Heart right ventricle (tissue), 16 donors: Measurements from ENCODE around the gene SPATA25. TPM values are rescaled to one million over a fixed set of nuclear protein-coding genes. Genes with fewer than 3 reads are reported as not detected.
"Not testable (repeated sequence)": the region's sequence is repeated elsewhere in the genome, so short reads cannot be mapped to it uniquely, and the experiment has no call there.

Source experiments
- ATAC-seq, 8 donors: fragments of 200-7000 bp; cut with Tn5 transposase; one replicate each; pipeline ENCODE4 v1.9.1; 2020; ENCODE audit warnings: mild to moderate bottlenecking in 8 of 8, moderate library complexity in 8 of 8, moderate number of reproducible peaks in 1 of 8
- DNase-seq, 2 donors: peaks; one replicate each; pipeline ENCODE4 v3.0.0-alpha.2; 2020
- H3K27ac ChIP-seq, 10 donors: fragments of 200-600 bp; sonication (generic) in 2 of 10; one replicate each; pipeline versions ENCODE4 v1.5.0 to v1.8.0; 2020 to 2022; ENCODE audit warnings: mild to moderate bottlenecking in 3 of 10
- H3K27me3 ChIP-seq, 7 donors: fragments of 200-600 bp; one replicate each; pipeline ENCODE4 v1.8.0; 2021 to 2022; ENCODE audit warnings: mild to moderate bottlenecking in 2 of 7
- H3K36me3 ChIP-seq, 9 donors: fragments of 200-600 bp; sonication (generic) in 1 of 9; one replicate each; pipeline versions ENCODE4 v1.5.0 to v1.8.0; 2020 to 2022; ENCODE audit warnings: mild to moderate bottlenecking in 2 of 9
- H3K4me1 ChIP-seq, 9 donors: fragments of 200-600 bp; sonication (generic) in 1 of 9; one replicate each; pipeline versions ENCODE4 v1.5.0 to v1.8.0; 2020 to 2022; ENCODE audit warnings: mild to moderate bottlenecking in 4 of 9
- H3K4me3 ChIP-seq, 10 donors: fragments of 200-600 bp; sonication (generic) in 2 of 10; one replicate each; pipeline versions ENCODE4 v1.5.0 to v1.8.0; 2020 to 2022; ENCODE audit warnings: mild to moderate bottlenecking in 7 of 10, moderate library complexity in 2 of 10
- H3K9me3 ChIP-seq, 11 donors: fragments of 200-600 bp in 10 of 11; sonication (generic) in 2 of 11; one replicate each; pipeline versions ENCODE4 v1.5.0 to v1.8.0; 2013 to 2022; ENCODE audit warnings: mild to moderate bottlenecking in 2 of 11, control low read depth in 1 of 11, moderate library complexity in 1 of 11
- CTCF ChIP-seq, 9 donors: fragments of 200-600 bp; sonication (generic) in 2 of 9; IDR thresholded peaks; one replicate each; pipeline versions ENCODE4 v1.5.0 to v1.8.0; 2021 to 2022; ENCODE audit warnings: antibody characterized with exemption in 9 of 9, mild to moderate bottlenecking in 5 of 9, moderate library complexity in 1 of 9
- WGBS, 2 donors: extraction: QIAGEN DNeasy Blood & Tissue Kit; methylation state at CpG; one replicate each; pipeline ENCODE4 v1.1.7; 2013; ENCODE audit warnings: inconsistent platforms in 1 of 2; 5-methylcytosine and 5-hydroxymethylcytosine counted together
- intact Hi-C, 10 donors: fragments of 100-400 bp; cut with DNase I; formaldehyde crosslinking; loops; one replicate each; pipeline versions ENCODE4 v1.11.1 to v1.14.2; 2022
- polyA plus RNA-seq, 2 donors: library from polyadenylated mRNA; stranded (reverse); fragments of 200-250 nt; gene quantifications; one replicate each; pipeline ENCODE4 v1.2.3, GENCODE V29; 2013
- total RNA-seq, 10 donors: library from RNA; stranded (reverse); fragmentation: NEBNext Ultra II Directional in 3 of 10; extraction: Animal tissue kit (Norgen Biotek cat#: 25700) in 3 of 10; gene quantifications; one replicate each; pipeline versions ENCODE4 v1.2.1 to v1.2.4, GENCODE V29; 2021 to 2023
- donor health status: Arrhythmogenic right ventricular cardiomyopathy.
- donor health status: ischemic (EF 13 %, LVEDD 7.1; RV severe dilation, severe dysfunction).
- donor health status: healthy with polysubstance abuse.
- donor health status: DM: no; HTN: yes; CAD: no.
- donor health status: DM: no; HTN: no; CAD: no.
- donor health status: ischemic (EF 25% LVEDD 6.9; RV normal size, moderate dysfunction).
- donor health status: ischemic (EF 25% LVEDD 5.7; RV mildly dilated, moderate dysfunction).
- donor health status: healthy.
- donor health status: DM: yes; HTN: yes; CAD: no.
- donor health status: Ischemic cardiomyopathy.
- donor health status: ischemic (EF 35%, LVEDD 5.7; RV mildly dilated, moderate dysfunction).
- donor health status: nonischemic (EF 11% LVEDD 7.7; RV severe dilation, severe dysfunction).
- donor health status: DM: yes; HTN: yes; CAD: no.
- donor health status: PGD.
- donor health status: ischemic (EF 29% LVEDD 5.4; RV normal size, mild dysfunction).
- donor health status: nonischemic (EF 23%, LVEDD 6.1; RV moderate dilation, normal function).

SPATA25 gene
- total and polyA plus RNA-seq, 12 donors, result 0.65 to 4.3 (median 2.0) TPM

- no peaks in the 10 kb centered on the region for H3K27me3 ChIP-seq
- WGBS, 2 donors, result 91 to 93% methylated on average over 8 of the region's 8 CpGs
- no peak overlapping the region for H3K4me3 ChIP-seq
- H3K9me3 ChIP-seq, result no peaks in the 10 kb centered on the region
- peaks cover 0 to 91% (median 4%) of the 10 kb centered on the region in 9 donors for H3K36me3 ChIP-seq
- TF ChIP-seq CTCF (IDR thresholded peaks at IDR 0.05), result no peak
- DNase-seq, result no peak
- peaks cover 0 to 15% (median 4%) of the 10 kb centered on the region in 9 donors for H3K4me1 ChIP-seq
- no peak for ATAC-seq
- intact Hi-C loops, result no loop called here
- no peak overlapping the region for H3K27ac ChIP-seq
Observed at GRCh38 chr20:45905505-45906079, 18.2 kb upstream of the SPATA25 start.

- TF ChIP-seq CTCF (IDR thresholded peaks at IDR 0.05), result no peak
- 87 to 88% methylated on average over 16 of the region's 16 CpGs for WGBS, 2 donors
- DNase-seq, result no peak
- no peak overlapping the region for H3K27ac ChIP-seq
- ATAC-seq, result peak in 1 of 8 donors; percentile 16
- H3K27me3 ChIP-seq, result no peaks in the 10 kb centered on the region
- peaks cover 0 to 98% (median 10%) of the 10 kb centered on the region in 9 donors for H3K36me3 ChIP-seq
- H3K4me3 ChIP-seq, result no peak overlapping the region
- intact Hi-C loops, result no loop called here
- H3K9me3 ChIP-seq, result no peaks in the 10 kb centered on the region
- H3K4me1 ChIP-seq, result peaks cover 0 to 8% (median 0%) of the 10 kb centered on the region in 9 donors
Observed at GRCh38 chr20:45904583-45905504, 17.4 kb upstream of the SPATA25 start.

- Histone ChIP-seq H3K36me3 (peaks cover 0 to 100% (median 28%) of the 10 kb centered on the region in 9 donors), H3K27me3 (no peaks in the 10 kb centered on the region), H3K9me3 (no peaks in the 10 kb centered on the region), H3K4me1 (no peaks in the 10 kb centered on the region), H3K27ac (no peak overlapping the region), H3K4me3 (no peak overlapping the region)
- no peak for DNase-seq
- no peak for TF ChIP-seq CTCF (IDR thresholded peaks at IDR 0.05)
- no peak for ATAC-seq
- intact Hi-C loops, result no loop called here
- 86 to 90% methylated on average over 14 of the region's 14 CpGs for WGBS, 2 donors
Observed at GRCh38 chr20:45902199-45902701, 14.8 kb upstream of the SPATA25 start.

GRCh38 chr20:45901332-45901731 is 13.9 kb upstream of the SPATA25 start:
- intact Hi-C loops, H3K27ac ChIP-seq, DNase-seq, H3K4me1 ChIP-seq, H3K9me3 ChIP-seq, H3K27me3 ChIP-seq, H3K4me3 ChIP-seq, ATAC-seq: not testable (repeated sequence)
- 96 to 97% methylated on average over 6 of the region's 6 CpGs for WGBS, 2 donors
- H3K36me3 ChIP-seq, result peaks cover 0 to 100% (median 37%) of the 10 kb centered on the region in 9 donors
